ENCODE results near the gene RCAN1. TPM values are rescaled to one million over a fixed set of nuclear protein-coding genes. Genes with fewer than 3 reads are reported as not detected.
"Not testable (repeated sequence)": the region's sequence is repeated elsewhere in the genome, so short reads cannot be mapped to it uniquely, and the experiment has no call there.

Gene RCAN1
- total RNA-seq, 6 donors from 2014 or later = 24.7 to 36.2 (median 29.4) TPM

GRCh38 chr21:34499116-34499515 lies 115.8 kb downstream of the RCAN1 start:
- TF ChIP-seq CTCF (IDR thresholded peaks at IDR 0.05) (no peak), POLR2A (IDR thresholded peaks at IDR 0.05) (no peak), POLR2AphosphoS5 (IDR thresholded peaks at IDR 0.05) (no peak), EP300 (IDR thresholded peaks at IDR 0.05) (no peak)
- WGBS, 2 donors = 89 to 92% methylated on average over 3 to 4 of the region's 4 CpGs

GRCh38 chr21:34498623-34499022 lies 116.3 kb downstream of the RCAN1 start:
- DNase-seq = no peak
- Histone ChIP-seq H3K27ac (no peak overlapping the region), H3K36me3 (no peaks in the 10 kb centered on the region), H3K27me3 (no peaks in the 10 kb centered on the region), H3K9me3 (peaks cover 0 to 11% (median 7%) of the 10 kb centered on the region in 4 donors), H3K4me3 (no peak overlapping the region), H3K4me1 (no peaks in the 10 kb centered on the region)
- TF ChIP-seq EP300 (IDR thresholded peaks at IDR 0.05) (no peak), POLR2A (IDR thresholded peaks at IDR 0.05) (no peak), CTCF (IDR thresholded peaks at IDR 0.05) (no peak), POLR2AphosphoS5 (IDR thresholded peaks at IDR 0.05) (no peak)
- no peak for ATAC-seq (ENCODE audit: low FRiP score in 2 of 2)
- 52 to 53% methylated on average over 3 of the region's 3 CpGs for WGBS, 2 donors

More at GRCh38 chr21:34499116-34499515, 115.8 kb downstream of the RCAN1 start:
- H3K9me3 ChIP-seq = peaks cover 0 to 11% (median 7%) of the 10 kb centered on the region in 4 donors
- H3K27me3 ChIP-seq = no peaks in the 10 kb centered on the region
- no peak for DNase-seq
- no peak for ATAC-seq (ENCODE audit: low FRiP score in 2 of 2)
- no peaks in the 10 kb centered on the region for H3K4me1 ChIP-seq
- no peaks in the 10 kb centered on the region for H3K36me3 ChIP-seq
- H3K4me3 ChIP-seq = no peak overlapping the region
- no peak overlapping the region for H3K27ac ChIP-seq

GRCh38 chr21:34483854-34484253 lies 131.1 kb downstream of the RCAN1 start:
- H3K27ac ChIP-seq; DNase-seq; H3K9me3 ChIP-seq; ATAC-seq (ENCODE audit: low FRiP score in 2 of 2); H3K4me1 ChIP-seq; H3K4me3 ChIP-seq; H3K27me3 ChIP-seq; H3K36me3 ChIP-seq: not testable (repeated sequence)
- WGBS, 2 donors = no CpG with 5 or more reads among the region's 5 CpGs

- H3K36me3 ChIP-seq; H3K27me3 ChIP-seq; H3K9me3 ChIP-seq; H3K4me3 ChIP-seq; ATAC-seq (ENCODE audit: low FRiP score in 2 of 2); H3K27ac ChIP-seq; DNase-seq; H3K4me1 ChIP-seq: not testable (repeated sequence)
- WGBS, 2 donors = no CpG with 5 or more reads among the region's 3 CpGs
Measured at GRCh38 chr21:34483435-34483834, 131.5 kb downstream of the RCAN1 start.

GRCh38 chr21:34467333-34467732 lies 147.6 kb downstream of the RCAN1 start:
- H3K9me3 ChIP-seq; DNase-seq; H3K36me3 ChIP-seq; H3K27me3 ChIP-seq; H3K4me3 ChIP-seq; H3K27ac ChIP-seq; H3K4me1 ChIP-seq; ATAC-seq (ENCODE audit: low FRiP score in 2 of 2): not testable (repeated sequence)
- no CpG with 5 or more reads among the region's 3 CpGs for WGBS, 2 donors

Other genes with a start within 250 kb of the RCAN1 start
- gene SMIM11, start 239.6 kb downstream of the RCAN1 start, total RNA-seq = 10 to 100 TPM in 2 of 6 donors, 1 to 10 TPM in 4; 3.0 to 21.6 (median 8.0) TPM
- gene SMIM34, start 191.2 kb downstream of the RCAN1 start, total RNA-seq = 1 to 10 TPM in 2 of 6 donors, under 1 TPM in 3, not detected in 1; 0.24 to 5.2 (median 0.61) TPM
- gene KCNE1, start 102.9 kb downstream of the RCAN1 start, total RNA-seq = 10 to 100 TPM in 5 of 6 donors, 1 to 10 TPM in 1; 9.6 to 58.7 (median 19.4) TPM
- 10 to 100 TPM in 4 of 6 donors, 1 to 10 TPM in 2; 6.2 to 42.6 (median 13.8) TPM for gene CLIC6, start 53.9 kb upstream of the RCAN1 start, total RNA-seq